ENCODE results near the gene ARAP1.

- no peak for TF ChIP-seq CTCF (conservative IDR thresholded peaks at IDR 0.05; ENCODE audit: low read depth, low read length)
- no peak for TF ChIP-seq EZH2 (IDR thresholded peaks at IDR 0.05; ENCODE audit: low read length, unreplicated experiment)
Measured at GRCh38 chr11:72692498-72693237, 59.5 kb downstream of the ARAP1 start.

Measured in PC-3 (cell line).